ENCODE data around the gene LETM1. TPM values are rescaled to one million over a fixed set of nuclear protein-coding genes. Genes with fewer than 3 reads are reported as not detected.
"Not testable (repeated sequence)": the region's sequence is repeated elsewhere in the genome, so short reads cannot be mapped to it uniquely, and the experiment has no call there.

LETM1 gene
- total RNA-seq, 2 donors from 2014 or later: 32.1 to 34.5 TPM

DNA sequence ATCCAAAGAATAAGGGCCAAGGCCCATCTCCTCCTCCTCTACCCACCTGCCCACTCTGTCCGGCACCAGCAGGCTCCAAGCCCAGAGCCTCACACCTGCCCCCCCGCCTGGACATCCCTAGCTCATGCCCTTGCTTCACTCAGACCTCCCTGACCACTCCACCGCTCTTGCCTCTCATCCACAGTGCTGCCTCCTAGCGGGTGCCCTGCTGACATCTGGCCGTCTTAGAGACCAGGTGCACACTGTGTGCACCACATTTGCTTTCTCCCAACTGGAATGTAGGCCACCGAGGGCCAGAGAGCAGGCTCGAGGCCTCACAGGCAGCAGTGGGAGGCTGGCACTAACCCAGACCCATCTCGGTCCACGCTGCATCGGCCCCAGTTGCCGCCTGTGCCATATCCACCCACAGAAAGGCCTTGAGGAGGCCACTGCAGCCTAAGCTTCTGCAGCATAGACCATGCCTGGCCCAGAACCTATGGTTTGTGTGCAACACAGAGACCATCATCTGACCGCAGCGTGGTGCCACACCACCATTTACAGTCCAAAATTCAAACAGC is 13.5 kb downstream of the LETM1 start:
- Histone ChIP-seq H3K4me3 (no peak overlapping the region), H3K9me3 (no peaks in the 10 kb centered on the region), H3K4me1 (peaks cover 0 to 28% of the 10 kb centered on the region in 2 donors), H3K36me3 (peaks cover 51% of the 10 kb centered on the region), H3K27me3 (no peaks in the 10 kb centered on the region), H3K27ac (peak overlapping the region in 1 of 2 donors; percentile 64)
- TF ChIP-seq, protein P1, sequence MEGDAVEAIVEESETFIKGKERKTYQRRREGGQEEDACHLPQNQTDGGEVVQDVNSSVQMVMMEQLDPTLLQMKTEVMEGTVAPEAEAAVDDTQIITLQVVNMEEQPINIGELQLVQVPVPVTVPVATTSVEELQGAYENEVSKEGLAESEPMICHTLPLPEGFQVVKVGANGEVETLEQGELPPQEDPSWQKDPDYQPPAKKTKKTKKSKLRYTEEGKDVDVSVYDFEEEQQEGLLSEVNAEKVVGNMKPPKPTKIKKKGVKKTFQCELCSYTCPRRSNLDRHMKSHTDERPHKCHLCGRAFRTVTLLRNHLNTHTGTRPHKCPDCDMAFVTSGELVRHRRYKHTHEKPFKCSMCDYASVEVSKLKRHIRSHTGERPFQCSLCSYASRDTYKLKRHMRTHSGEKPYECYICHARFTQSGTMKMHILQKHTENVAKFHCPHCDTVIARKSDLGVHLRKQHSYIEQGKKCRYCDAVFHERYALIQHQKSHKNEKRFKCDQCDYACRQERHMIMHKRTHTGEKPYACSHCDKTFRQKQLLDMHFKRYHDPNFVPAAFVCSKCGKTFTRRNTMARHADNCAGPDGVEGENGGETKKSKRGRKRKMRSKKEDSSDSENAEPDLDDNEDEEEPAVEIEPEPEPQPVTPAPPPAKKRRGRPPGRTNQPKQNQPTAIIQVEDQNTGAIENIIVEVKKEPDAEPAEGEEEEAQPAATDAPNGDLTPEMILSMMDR (IDR thresholded peaks at IDR 0.05): no peak
- DNase-seq (ENCODE audit: low spot score): no peak

GRCh38 chr4:1841887-1842210 is 14.1 kb downstream of the LETM1 start:
- TF ChIP-seq, protein P1 (IDR thresholded peaks at IDR 0.05): no peak
- no peaks in the 10 kb centered on the region for H3K9me3 ChIP-seq
- no peak overlapping the region for H3K27ac ChIP-seq
- no peak overlapping the region for H3K4me3 ChIP-seq
- DNase-seq (ENCODE audit: low spot score): no peak
- peaks cover 0 to 28% of the 10 kb centered on the region in 2 donors for H3K4me1 ChIP-seq
- H3K36me3 ChIP-seq: peaks cover 55% of the 10 kb centered on the region
- no peaks in the 10 kb centered on the region for H3K27me3 ChIP-seq

DNA sequence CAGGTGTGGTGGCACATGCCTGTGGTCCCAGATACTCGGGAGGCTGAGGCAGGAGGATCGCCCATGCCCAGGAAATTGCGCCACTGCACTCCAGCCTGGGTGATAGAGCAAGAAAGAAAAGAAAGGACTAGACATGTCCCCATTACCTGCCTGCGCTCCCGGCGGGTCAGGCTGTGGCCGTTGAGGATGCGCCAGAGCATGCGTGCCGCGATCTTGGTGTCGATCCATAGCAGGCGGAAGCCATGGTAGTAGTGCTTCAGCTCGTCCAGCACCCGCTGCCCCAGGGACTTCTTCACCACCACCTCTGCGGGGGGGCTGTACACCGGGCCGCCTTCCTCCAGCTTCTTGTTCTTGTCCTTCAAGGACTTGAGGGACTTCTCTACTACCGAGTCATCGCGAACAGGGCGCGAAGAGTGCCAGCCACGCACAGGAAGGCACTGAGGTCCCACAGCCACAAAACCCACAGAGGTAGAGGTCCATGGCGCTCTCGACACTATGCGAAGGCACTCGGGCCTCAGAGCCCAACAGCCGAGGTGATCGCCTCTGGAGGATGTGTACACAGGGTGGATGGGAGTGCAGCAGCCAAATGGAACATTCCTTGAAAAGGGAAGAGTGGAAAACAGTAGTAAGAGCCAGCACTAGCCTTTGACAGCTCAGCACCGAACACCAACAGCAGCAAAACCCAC is 14.6 kb downstream of the LETM1 start:
- H3K27me3 ChIP-seq: no peaks in the 10 kb centered on the region
- peaks cover 60% of the 10 kb centered on the region for H3K36me3 ChIP-seq
- H3K4me3 ChIP-seq: no peak overlapping the region
- H3K4me1 ChIP-seq: peaks cover 0 to 28% of the 10 kb centered on the region in 2 donors
- TF ChIP-seq, protein P1 (IDR thresholded peaks at IDR 0.05): no peak
- H3K9me3 ChIP-seq: no peaks in the 10 kb centered on the region
- DNase-seq (ENCODE audit: low spot score): no peak
- H3K27ac ChIP-seq: no peak overlapping the region

GRCh38 chr4:1839282-1839681 is 16.7 kb downstream of the LETM1 start:
- Histone ChIP-seq H3K27ac (no peak overlapping the region), H3K4me3 (no peak overlapping the region), H3K27me3 (no peaks in the 10 kb centered on the region), H3K36me3 (peaks cover 67% of the 10 kb centered on the region), H3K4me1 (peaks cover 0 to 24% of the 10 kb centered on the region in 2 donors), H3K9me3 (no peaks in the 10 kb centered on the region)
- TF ChIP-seq, protein P1 (IDR thresholded peaks at IDR 0.05): no peak
- no peak for DNase-seq (ENCODE audit: low spot score)

DNA sequence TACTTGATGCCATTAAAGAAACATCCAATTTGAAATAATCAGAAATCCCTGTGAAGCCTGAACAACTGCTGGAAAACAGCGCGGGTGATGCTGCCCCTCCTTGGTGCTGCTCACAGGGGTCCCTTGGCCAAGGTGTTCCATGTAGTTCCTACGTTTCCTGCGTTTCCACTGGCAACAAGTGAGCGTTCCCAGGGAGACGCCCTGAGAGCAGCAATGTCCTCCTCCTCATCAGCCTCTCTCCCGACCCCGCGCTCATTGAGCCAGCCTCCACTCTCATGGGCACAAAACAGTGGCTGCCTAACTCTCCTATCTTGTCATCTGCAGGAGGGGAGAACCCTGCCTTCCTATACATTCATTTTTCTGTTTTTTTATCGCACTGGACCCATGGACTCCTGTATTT is 18.9 kb downstream of the LETM1 start:
- Histone ChIP-seq H3K4me3 (no peak overlapping the region), H3K9me3 (no peaks in the 10 kb centered on the region), H3K27me3 (no peaks in the 10 kb centered on the region), H3K4me1 (peaks cover 0 to 2% of the 10 kb centered on the region in 2 donors), H3K36me3 (peaks cover 90% of the 10 kb centered on the region), H3K27ac (no peak overlapping the region)
- TF ChIP-seq, protein P1 (IDR thresholded peaks at IDR 0.05): no peak
- no peak for DNase-seq (ENCODE audit: low spot score)

DNA sequence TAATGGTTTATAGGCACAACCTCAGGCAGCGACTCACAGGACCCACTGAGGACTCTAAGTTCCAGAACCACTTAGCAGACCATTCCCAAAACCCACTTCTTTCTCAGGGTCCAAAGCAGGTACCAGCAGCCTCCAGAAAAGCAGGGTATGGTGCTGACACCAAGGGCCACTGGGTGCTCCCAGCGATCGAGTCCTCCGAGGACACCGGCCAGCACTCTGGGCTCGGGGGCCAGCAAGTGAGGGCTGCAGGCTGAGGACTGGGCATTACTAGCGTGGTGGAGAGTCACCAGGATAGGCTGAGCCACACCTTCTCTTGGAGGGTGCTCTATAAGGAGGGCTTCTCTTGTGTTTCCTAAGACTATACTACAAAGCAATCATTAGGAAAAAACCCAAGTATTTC is 19.3 kb downstream of the LETM1 start:
- H3K4me3 ChIP-seq: no peak overlapping the region
- H3K27me3 ChIP-seq: no peaks in the 10 kb centered on the region
- no peak overlapping the region for H3K27ac ChIP-seq
- peaks cover 94% of the 10 kb centered on the region for H3K36me3 ChIP-seq
- DNase-seq (ENCODE audit: low spot score): no peak
- TF ChIP-seq, protein P1 (IDR thresholded peaks at IDR 0.05): no peak
- H3K4me1 ChIP-seq: no peaks in the 10 kb centered on the region
- H3K9me3 ChIP-seq: no peaks in the 10 kb centered on the region

DNA sequence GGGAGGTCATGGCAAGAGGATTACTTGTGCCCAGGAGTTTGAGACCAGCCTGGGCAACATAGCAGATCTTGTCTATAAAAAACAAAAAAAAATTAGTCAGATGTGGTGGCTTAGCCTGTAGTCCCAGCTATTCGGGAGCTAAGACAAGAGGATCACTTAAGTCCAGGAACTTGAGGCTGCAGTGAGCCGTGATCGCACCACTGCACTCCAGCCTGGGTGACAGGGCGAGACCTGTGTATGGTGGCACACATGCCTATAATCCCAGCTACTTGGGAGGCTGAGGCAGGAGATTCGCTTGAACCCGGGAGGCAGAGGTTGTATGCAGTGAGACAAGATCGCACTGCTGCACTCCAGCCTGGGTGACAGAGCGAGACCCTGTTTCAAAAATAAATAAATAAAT is 20.1 kb downstream of the LETM1 start:
- not testable (repeated sequence) for H3K27ac ChIP-seq

More for the DNA sequence above, 20.1 kb downstream of the LETM1 start:
- peaks cover 95% of the 10 kb centered on the region for H3K36me3 ChIP-seq
- H3K9me3 ChIP-seq; H3K4me3 ChIP-seq; DNase-seq (ENCODE audit: low spot score); H3K27me3 ChIP-seq; H3K4me1 ChIP-seq: not testable (repeated sequence)

Data from right atrium auricular region (tissue), 2 donors.